GM10847 (cell line): ENCODE results near the gene PYGL.

Source experiments
- POLR2A ChIP-seq: IDR thresholded peaks from 2 replicates; pipeline ENCODE4 v1.6.1; 2011; ENCODE audit not compliant: insufficient read length; ENCODE audit errors: extremely low read depth

Gene PYGL

GRCh38 chr14:50943943-50944646, at the start of gene PYGL:
PYGL (minus strand) TSS chr14:50944483; CDS start chr14:50944403, 80 bp downstream.
- TF ChIP-seq POLR2A: no peak

- no peak for TF ChIP-seq POLR2A
Measured at GRCh38 chr14:50985859-50986331, 41.6 kb upstream of the PYGL start.

GRCh38 chr14:50985124-50985858, 41.0 kb upstream of the PYGL start:
- TF ChIP-seq POLR2A: no peak

- TF ChIP-seq POLR2A: no peak
Measured at GRCh38 chr14:50984036-50984710, 39.9 kb upstream of the PYGL start.

GRCh38 chr14:50979941-50980850, 35.9 kb upstream of the PYGL start:
- TF ChIP-seq POLR2A: no peak

GRCh38 chr14:50978888-50979287, 34.6 kb upstream of the PYGL start:
- TF ChIP-seq POLR2A: no peak

- TF ChIP-seq POLR2A: no peak
Measured at GRCh38 chr14:50978529-50978871, 34.2 kb upstream of the PYGL start.

GRCh38 chr14:50977863-50978528, 33.7 kb upstream of the PYGL start:
- TF ChIP-seq POLR2A: no peak

GRCh38 chr14:50974118-50974517, 29.8 kb upstream of the PYGL start:
- no peak for TF ChIP-seq POLR2A

GRCh38 chr14:50972734-50973133, 28.5 kb upstream of the PYGL start:
- TF ChIP-seq POLR2A: no peak

- no peak for TF ChIP-seq POLR2A
Measured at GRCh38 chr14:50970886-50971781, 26.9 kb upstream of the PYGL start.

GRCh38 chr14:50967790-50968189, 23.5 kb upstream of the PYGL start:
- TF ChIP-seq POLR2A: no peak

- TF ChIP-seq POLR2A: no peak
Measured at GRCh38 chr14:50967103-50967502, 22.8 kb upstream of the PYGL start.
